ENCODE results near the gene ABCF2. TPM values are rescaled to one million over a fixed set of nuclear protein-coding genes. Genes with fewer than 3 reads are reported as not detected.
A peak's percentile ranks its signal among the peaks of the same experiment; 100 is the strongest.

Gene ABCF2
- total and polyA plus RNA-seq, 2 of the 4 experiments (the other 2 are of a cell fraction), result 46.2 to 103 TPM

- ATAC-seq (ENCODE audit: low read depth) (no peak; the same call in none of the 2 replicates), DNase-seq (no peak)
- Histone ChIP-seq H3K56ac (ENCODE audit: extremely low read depth, insufficient read depth, low read length) (0 out of 2 replicates have a peak overlapping the region, but pooled peaks have one; percentile 37), H3K9me1 (ENCODE audit: insufficient read depth, low read length) (peaks cover 4% of the 10 kb centered on the region), H3K4me3 (ENCODE audit: insufficient read depth, low read depth, low read length) (peak overlapping the region; percentile 84), H3K14ac (replicated peaks; ENCODE audit: low read depth, low read length) (peak overlapping the region; percentile 23), H3K36me3 (ENCODE audit: control insufficient read depth, insufficient read depth, low read length) (peaks cover 28% of the 10 kb centered on the region), H3K18ac (ENCODE audit: low read depth, low read length) (no peak overlapping the region), H2AK9ac (replicated peaks; ENCODE audit: low read depth, low read length, poor library complexity) (peak overlapping the region; percentile 93), H4K20me1 (ENCODE audit: insufficient read depth, low read length) (no peaks in the 10 kb centered on the region), H2BK5ac (ENCODE audit: low read depth, low read length, poor library complexity, severe bottlenecking) (peak overlapping the region; percentile 30), H4K91ac (ENCODE audit: insufficient read depth, low read depth, low read length) (peak overlapping the region; percentile 23), H3K27ac (ENCODE audit: insufficient read depth, low read length) (peak overlapping the region; percentile 62), H3K4me1 (ENCODE audit: control insufficient read depth, insufficient read depth, low read length) (peaks cover 8% of the 10 kb centered on the region), H2BK20ac (ENCODE audit: low read depth, low read length) (no peak overlapping the region), H3K79me1 (ENCODE audit: low read depth in 1 of 2, low read length in 2 of 2) (peaks cover 15 to 38% of the 10 kb centered on the region in 2 experiments), H2BK120ac (ENCODE audit: low read depth, low read length) (no peak overlapping the region), H3K9ac (ENCODE audit: low read depth, low read length) (peak overlapping the region; percentile 84), H3K23ac (ENCODE audit: low read depth, low read length) (peak overlapping the region; percentile 18; the same call in 1 of the 2 replicates), H2AK5ac (ENCODE audit: low read depth, low read length) (peak overlapping the region; percentile 37; the same call in 1 of the 2 replicates), H3K4ac (ENCODE audit: low read depth, low read length) (peak overlapping the region; percentile 47; the same call in 1 of the 2 replicates), H4K8ac (ENCODE audit: low read depth in 2 of 2, low read length in 2 of 2) (peak overlapping the region; percentile 75 to 84), H3K4me2 (ENCODE audit: low read depth, low read length) (peak overlapping the region; percentile 92), H2AFZ (replicated peaks; ENCODE audit: low read length, poor library complexity) (peak overlapping the region; percentile 90), H4K5ac (ENCODE audit: low read depth, low read length) (0 out of 2 replicates have a peak overlapping the region, but pooled peaks have one; percentile 14), H3K9me3 (ENCODE audit: control insufficient read depth, insufficient read depth, low read length) (no peaks in the 10 kb centered on the region), H3K27me3 (ENCODE audit: control insufficient read depth, insufficient read depth, low read length) (no peaks in the 10 kb centered on the region), H2BK15ac (ENCODE audit: low read depth, low read length) (no peak overlapping the region)
- ChIA-PET CTCF (interaction anchor here (0.6 to 1.1 kb wide), 2 partner anchors 10 to 79 kb away, joined by 3 to 4 read pairs; no protein-coding TSS in a partner anchor), POLR2A (ENCODE audit: unreplicated experiment) (interaction anchor here (1.2 kb wide), 1 partner anchor 21 kb away, joined by 4 read pairs; no protein-coding TSS in a partner anchor)
- dilution Hi-C loops (cut with HindIII; ENCODE audit: low sequenced_read_pairs, unreplicated experiment), result no loop called here
- TF ChIP-seq CTCF (conservative IDR thresholded peaks at IDR 0.05; ENCODE audit: low read depth, low read length), result no peak
- TF ChIP-seq FOS (IDR thresholded peaks at IDR 0.05; ENCODE audit: low read depth, low read length), result no peak
- TF ChIP-seq NFE2L2 (IDR thresholded peaks at IDR 0.05; ENCODE audit: low read depth, low read length), result no peak
- no peak for TF ChIP-seq ELK1 (IDR thresholded peaks at IDR 0.05; ENCODE audit: borderline replicate concordance, low read depth, low read length)
- no peak for TF ChIP-seq CHD1 (IDR thresholded peaks at IDR 0.05; ENCODE audit: low read depth, low read length)
- TF ChIP-seq RFX5 (IDR thresholded peaks at IDR 0.05; ENCODE audit: low read depth, low read length), result no peak
- no peak for TF ChIP-seq MAZ (IDR thresholded peaks at IDR 0.05; ENCODE audit: borderline replicate concordance, low read depth, low read length)
- TF ChIP-seq RAD21 (IDR thresholded peaks at IDR 0.05; ENCODE audit: low read length), result no peak
- no peak for TF ChIP-seq POLR2A (IDR thresholded peaks at IDR 0.05; ENCODE audit: low read depth, low read length)
- no peak for TF ChIP-seq BHLHE40 (IDR thresholded peaks at IDR 0.05; ENCODE audit: low read depth, low read length)
- no peak for TF ChIP-seq MXI1 (IDR thresholded peaks at IDR 0.05; ENCODE audit: borderline replicate concordance, low read depth, low read length)
- no peak for TF ChIP-seq RCOR1 (IDR thresholded peaks at IDR 0.05; ENCODE audit: insufficient replicate concordance, low read length)
- TF ChIP-seq SMC3 (IDR thresholded peaks at IDR 0.05; ENCODE audit: low read depth, low read length), result no peak
- TF ChIP-seq USF2 (IDR thresholded peaks at IDR 0.05; ENCODE audit: low read depth, low read length), result no peak
- no peak for TF ChIP-seq MAFK (IDR thresholded peaks at IDR 0.05; ENCODE audit: low read depth, low read length)
- no peak for TF ChIP-seq CEBPB (IDR thresholded peaks at IDR 0.05; ENCODE audit: low read depth, low read length)
- BruUV-seq (replicated peaks), result no TSS peak
- intact Hi-C loops (cut with micrococcal nuclease), result no loop called here
- in situ Hi-C loops (cut with MboI; ENCODE audit: low sequenced_read_pairs), result no loop called here
- 0% methylated on average over 4 of the region's 15 CpGs; no CpG with 5 or more reads in 1 of the 2 experiments for WGBS, 2 experiments (ENCODE audit: extremely low coverage in 2 of 2, insufficient read length in 1 of 2)
Observed at GRCh38 chr7:151226560-151226874, 488 bp downstream of the ABCF2 start.

Measured in IMR-90 (cell line).